ENCODE measurements around the gene ABCA4.
A peak's percentile ranks its signal among the peaks of the same experiment; 100 is the strongest.
"Not testable (repeated sequence)": the region's sequence is repeated elsewhere in the genome, so short reads cannot be mapped to it uniquely, and the experiment has no call there.

ABCA4 gene

DNA sequence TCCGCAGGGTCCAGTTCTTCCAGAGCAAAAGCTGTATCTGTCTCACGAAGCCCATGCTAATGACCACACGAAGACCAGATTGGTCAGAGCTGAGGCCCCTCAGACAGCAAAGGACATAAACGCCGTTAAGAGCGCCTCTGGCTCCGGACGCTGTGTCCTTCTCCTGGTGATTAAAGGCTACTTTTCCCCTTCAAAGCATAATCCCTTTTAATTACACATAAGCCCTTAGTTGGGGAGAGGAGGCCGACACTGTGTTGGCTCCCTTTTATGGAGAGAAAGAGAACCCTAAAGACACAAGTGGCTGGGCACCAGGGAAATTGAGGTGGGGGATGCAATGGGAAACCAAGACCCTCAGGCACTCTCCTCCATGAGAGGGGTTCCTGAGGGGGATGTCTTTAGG lies at the start of gene ABCA4:
ABCA4 (minus strand) TSS at position 158 of the 400 bp plus-strand sequence; CDS start at position 55, 103 bp downstream.
- peak within 1 kb of the TSS; percentile 46 to 72 (median 64) for H3K4me3 Mint-ChIP-seq
- no peaks in the 10 kb centered on the region for H3K27me3 Mint-ChIP-seq (ENCODE audit: low read depth)
- peaks cover 56% of the 10 kb centered on the region for H3K4me1 Mint-ChIP-seq
- no peaks in the 10 kb centered on the region for H3K9me3 Mint-ChIP-seq
- H3K36me3 Mint-ChIP-seq (ENCODE audit: low read depth): no peaks in the 10 kb centered on the region
- TF ChIP-seq, protein P1, sequence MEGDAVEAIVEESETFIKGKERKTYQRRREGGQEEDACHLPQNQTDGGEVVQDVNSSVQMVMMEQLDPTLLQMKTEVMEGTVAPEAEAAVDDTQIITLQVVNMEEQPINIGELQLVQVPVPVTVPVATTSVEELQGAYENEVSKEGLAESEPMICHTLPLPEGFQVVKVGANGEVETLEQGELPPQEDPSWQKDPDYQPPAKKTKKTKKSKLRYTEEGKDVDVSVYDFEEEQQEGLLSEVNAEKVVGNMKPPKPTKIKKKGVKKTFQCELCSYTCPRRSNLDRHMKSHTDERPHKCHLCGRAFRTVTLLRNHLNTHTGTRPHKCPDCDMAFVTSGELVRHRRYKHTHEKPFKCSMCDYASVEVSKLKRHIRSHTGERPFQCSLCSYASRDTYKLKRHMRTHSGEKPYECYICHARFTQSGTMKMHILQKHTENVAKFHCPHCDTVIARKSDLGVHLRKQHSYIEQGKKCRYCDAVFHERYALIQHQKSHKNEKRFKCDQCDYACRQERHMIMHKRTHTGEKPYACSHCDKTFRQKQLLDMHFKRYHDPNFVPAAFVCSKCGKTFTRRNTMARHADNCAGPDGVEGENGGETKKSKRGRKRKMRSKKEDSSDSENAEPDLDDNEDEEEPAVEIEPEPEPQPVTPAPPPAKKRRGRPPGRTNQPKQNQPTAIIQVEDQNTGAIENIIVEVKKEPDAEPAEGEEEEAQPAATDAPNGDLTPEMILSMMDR (IDR thresholded peaks at IDR 0.05; ENCODE audit: unreplicated experiment in 3 of 3): no peak
- H3K27ac Mint-ChIP-seq: peak within 1 kb of the TSS; percentile 86 to 97 (median 88)

DNA sequence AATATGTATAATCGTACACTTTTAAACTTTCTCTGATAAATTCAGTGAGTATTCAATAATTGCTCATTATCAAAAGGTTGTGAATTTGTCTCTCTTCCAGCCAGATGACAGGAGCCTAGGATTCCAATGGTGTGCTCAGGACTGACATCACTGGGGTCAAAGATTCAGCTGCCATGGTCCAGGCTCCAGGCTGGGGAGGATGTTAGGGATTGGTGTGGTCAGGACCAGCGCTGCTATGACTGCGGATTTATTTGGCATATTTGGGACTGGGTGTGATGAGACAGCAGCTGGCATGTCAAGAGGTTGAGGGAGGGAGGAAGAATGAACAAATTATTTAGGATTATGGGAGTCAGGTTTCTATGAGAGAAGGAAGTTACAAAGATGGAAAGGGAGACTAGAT lies 48.2 kb upstream of the ABCA4 start:
- H3K9me3 Mint-ChIP-seq: peaks cover 12% of the 10 kb centered on the region
- no peak overlapping the region for H3K27ac Mint-ChIP-seq
- peaks cover 26% of the 10 kb centered on the region for H3K36me3 Mint-ChIP-seq (ENCODE audit: low read depth)
- no peaks in the 10 kb centered on the region for H3K27me3 Mint-ChIP-seq (ENCODE audit: low read depth)
- no peak overlapping the region for H3K4me3 Mint-ChIP-seq
- TF ChIP-seq, protein P1 (IDR thresholded peaks at IDR 0.05; ENCODE audit: unreplicated experiment in 3 of 3): no peak
- no peaks in the 10 kb centered on the region for H3K4me1 Mint-ChIP-seq

DNA sequence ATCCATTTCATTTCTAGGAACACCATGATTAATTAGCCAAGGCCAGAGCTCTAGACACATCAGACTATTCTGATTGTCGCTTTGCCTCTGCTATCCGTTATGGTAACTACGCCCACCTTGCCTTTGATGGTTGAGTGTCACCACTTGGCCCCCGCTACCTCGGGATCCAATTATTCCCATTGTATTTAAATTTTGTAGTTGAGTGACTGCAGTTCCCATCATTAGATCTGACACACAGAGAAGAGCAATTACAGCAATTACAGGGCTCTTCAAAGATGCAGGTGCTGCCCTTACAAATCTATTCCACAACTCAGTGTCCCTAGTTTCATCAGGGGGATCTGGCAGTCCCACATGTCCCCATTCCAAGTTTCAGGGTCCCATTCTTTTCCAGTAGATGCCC lies 44.9 kb upstream of the ABCA4 start:
- no peak overlapping the region for H3K4me3 Mint-ChIP-seq
- TF ChIP-seq, protein P1 (IDR thresholded peaks at IDR 0.05; ENCODE audit: unreplicated experiment in 3 of 3): no peak
- H3K36me3 Mint-ChIP-seq (ENCODE audit: low read depth): peaks cover 9% of the 10 kb centered on the region
- H3K9me3 Mint-ChIP-seq: peaks cover 21% of the 10 kb centered on the region
- H3K27me3 Mint-ChIP-seq (ENCODE audit: low read depth): no peaks in the 10 kb centered on the region
- H3K27ac Mint-ChIP-seq: no peak overlapping the region
- no peaks in the 10 kb centered on the region for H3K4me1 Mint-ChIP-seq

DNA sequence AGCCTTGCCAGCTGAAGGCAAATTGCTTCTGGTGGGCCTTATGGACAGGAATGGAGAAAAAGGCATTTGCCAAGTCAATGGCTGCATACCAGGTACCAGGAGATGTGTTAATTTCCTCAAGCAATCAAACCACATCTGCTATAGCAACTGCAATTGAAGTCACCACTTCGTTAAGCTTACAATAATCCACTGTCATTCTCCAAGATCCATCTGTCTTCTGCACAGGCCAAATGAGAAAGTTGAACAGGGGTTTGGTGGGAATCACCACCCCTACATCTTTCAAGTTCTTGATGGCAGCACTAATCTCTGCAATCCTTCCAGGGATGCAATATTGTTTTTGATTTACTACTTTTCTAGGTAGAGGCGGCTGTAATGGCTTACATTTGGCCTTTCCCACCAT lies 43.9 kb upstream of the ABCA4 start:
- not testable (repeated sequence) for H3K4me1 Mint-ChIP-seq; H3K4me3 Mint-ChIP-seq; H3K27ac Mint-ChIP-seq; H3K36me3 Mint-ChIP-seq (ENCODE audit: low read depth); H3K27me3 Mint-ChIP-seq (ENCODE audit: low read depth)
- peaks cover 21% of the 10 kb centered on the region for H3K9me3 Mint-ChIP-seq

DNA sequence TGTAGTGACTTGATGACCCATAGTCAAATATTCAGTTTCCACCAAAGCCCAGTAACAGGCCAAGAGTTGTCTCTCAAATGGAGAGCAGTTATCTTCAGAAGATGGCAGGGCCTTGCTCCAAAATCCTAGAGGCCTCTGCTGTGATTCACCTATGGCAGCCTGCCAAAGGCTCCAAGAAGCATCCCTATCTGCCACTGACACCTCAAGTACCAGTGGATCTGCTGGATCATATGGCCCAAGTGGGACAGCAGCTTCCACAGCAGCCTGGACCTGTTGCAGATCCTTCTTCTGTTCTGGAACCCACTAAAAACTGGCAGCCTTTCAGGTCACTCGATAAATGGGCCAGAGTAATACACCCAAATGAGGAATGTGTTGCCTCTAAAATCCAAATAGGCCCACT lies 43.2 kb upstream of the ABCA4 start:
- not testable (repeated sequence) for H3K36me3 Mint-ChIP-seq (ENCODE audit: low read depth); H3K4me1 Mint-ChIP-seq; H3K27me3 Mint-ChIP-seq (ENCODE audit: low read depth); H3K27ac Mint-ChIP-seq; H3K4me3 Mint-ChIP-seq
- H3K9me3 Mint-ChIP-seq: peaks cover 21% of the 10 kb centered on the region

DNA sequence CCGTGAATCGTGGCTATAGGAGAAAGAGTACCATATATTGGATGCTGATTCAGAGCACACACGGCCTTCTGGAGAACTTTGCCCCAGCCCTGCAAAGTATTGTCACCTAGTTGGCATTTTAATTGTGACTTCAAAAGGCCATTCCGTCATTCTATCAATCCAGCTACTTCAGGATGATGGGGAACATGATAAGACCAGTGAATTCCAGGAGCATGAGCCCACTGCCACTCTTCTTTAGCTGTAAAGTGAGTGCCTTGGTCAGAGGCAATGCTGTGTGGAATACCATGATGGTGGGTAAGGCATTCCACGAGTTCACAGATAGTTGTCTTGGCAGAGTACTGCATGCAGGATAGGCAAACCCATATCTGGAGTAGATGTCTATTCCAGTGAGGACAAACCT lies 42.3 kb upstream of the ABCA4 start:
- H3K36me3 Mint-ChIP-seq (ENCODE audit: low read depth); H3K27me3 Mint-ChIP-seq (ENCODE audit: low read depth); H3K27ac Mint-ChIP-seq; H3K4me3 Mint-ChIP-seq; H3K4me1 Mint-ChIP-seq: not testable (repeated sequence)
- H3K9me3 Mint-ChIP-seq: peaks cover 21% of the 10 kb centered on the region

DNA sequence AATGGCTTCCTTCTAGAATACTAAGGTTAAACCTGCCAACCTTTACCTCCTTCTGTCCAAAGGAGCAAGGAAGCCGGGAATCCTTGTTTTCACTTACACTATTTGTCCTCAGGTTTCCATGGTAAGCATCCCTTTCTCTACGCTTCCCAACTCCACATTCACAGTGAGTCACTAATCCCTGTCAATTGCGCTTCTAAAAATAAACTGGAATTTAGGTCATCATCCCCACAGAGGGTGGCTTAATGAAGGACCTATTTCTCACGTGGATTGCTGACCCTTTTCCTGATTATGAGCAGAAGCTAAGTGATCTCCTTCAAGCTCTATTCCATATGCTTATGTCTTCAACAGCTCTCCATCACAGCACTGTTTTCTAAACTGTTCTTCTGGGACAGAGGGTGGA lies 39.9 kb upstream of the ABCA4 start:
- TF ChIP-seq, protein P1 (IDR thresholded peaks at IDR 0.05; ENCODE audit: unreplicated experiment in 3 of 3): no peak
- Mint-ChIP-seq H3K36me3 (ENCODE audit: low read depth) (no peaks in the 10 kb centered on the region), H3K4me3 (no peak overlapping the region), H3K4me1 (no peaks in the 10 kb centered on the region), H3K27ac (no peak overlapping the region), H3K27me3 (ENCODE audit: low read depth) (no peaks in the 10 kb centered on the region), H3K9me3 (peaks cover 13% of the 10 kb centered on the region)
